HG02588 (cell line): ENCODE measurements around the gene FRMD8.

Experiments
- ATAC-seq: cut with Tn5 transposase; IDR thresholded peaks from one replicate; pipeline ENCODE4 v1.9.1; 2021; ENCODE audit warnings: mild to moderate bottlenecking, moderate library complexity; ENCODE audit not compliant: unreplicated experiment

Gene FRMD8

GRCh38 chr11:65373839-65374580, 12.4 kb upstream of the FRMD8 start:
- ATAC-seq: no peak

- no peak for ATAC-seq
Measured at GRCh38 chr11:65375012-65375411, 11.4 kb upstream of the FRMD8 start.

GRCh38 chr11:65376138-65376713, 10.2 kb upstream of the FRMD8 start:
- no peak for ATAC-seq

GRCh38 chr11:65377036-65377435, 9.4 kb upstream of the FRMD8 start:
- ATAC-seq: no peak

GRCh38 chr11:65377777-65378176, 8.7 kb upstream of the FRMD8 start:
- ATAC-seq: no peak

GRCh38 chr11:65378208-65378927, 8.1 kb upstream of the FRMD8 start:
- no peak for ATAC-seq

GRCh38 chr11:65378928-65379638, 7.4 kb upstream of the FRMD8 start:
- ATAC-seq: no peak

GRCh38 chr11:65379698-65380459, 6.6 kb upstream of the FRMD8 start:
- ATAC-seq: no peak

GRCh38 chr11:65380460-65381119, 5.8 kb upstream of the FRMD8 start:
- ATAC-seq: no peak

GRCh38 chr11:65381716-65382032, 4.8 kb upstream of the FRMD8 start:
- no peak for ATAC-seq

- ATAC-seq: peak; percentile 55
Measured at GRCh38 chr11:65382033-65382803, 4.2 kb upstream of the FRMD8 start, which contains the start of gene SLC25A45. SLC25A45 (minus strand) TSS chr11:65382646; CDS start chr11:65381951, 695 bp downstream.

GRCh38 chr11:65382804-65383368, 3.6 kb upstream of the FRMD8 start:
- ATAC-seq: no peak

GRCh38 chr11:65383778-65384177, 2.7 kb upstream of the FRMD8 start:
- no peak for ATAC-seq

GRCh38 chr11:65384301-65384889, 2.0 kb upstream of the FRMD8 start:
- no peak for ATAC-seq

- no peak for ATAC-seq
Measured at GRCh38 chr11:65388731-65389130, 2.3 kb downstream of the FRMD8 start.

- no peak for ATAC-seq
Measured at GRCh38 chr11:65389294-65389980, 3.0 kb downstream of the FRMD8 start.

- no peak for ATAC-seq
Measured at GRCh38 chr11:65390099-65390941, 3.9 kb downstream of the FRMD8 start.
